Mammary epithelial cell (primary cell): ENCODE measurements around the gene DYNLT4.
"Not testable (repeated sequence)": the region's sequence is repeated elsewhere in the genome, so short reads cannot be mapped to it uniquely, and the experiment has no call there.

ENCODE experiments used
- EZH2 ChIP-seq: IDR thresholded peaks from 2 replicates; pipeline ENCODE4 v1.6.1; 2012; ENCODE audit warnings: low read length, inconsistent platforms, borderline replicate concordance
- TF ChIP-seq, protein P1 (sequence below), 2 donors: IDR thresholded peaks in 1 of 2; conservative IDR thresholded peaks in 1 of 2; 2 replicates each; pipeline ENCODE4 v1.5.1; 2011 to 2012; ENCODE audit warnings: inconsistent platforms in 2 of 2, low read length in 2 of 2, mild to moderate bottlenecking in 2 of 2, control low read depth in 1 of 2, low read depth in 1 of 2; ENCODE audit not compliant: insufficient read depth in 1 of 2; ENCODE audit errors: extremely low read depth in 1 of 2

DNA sequence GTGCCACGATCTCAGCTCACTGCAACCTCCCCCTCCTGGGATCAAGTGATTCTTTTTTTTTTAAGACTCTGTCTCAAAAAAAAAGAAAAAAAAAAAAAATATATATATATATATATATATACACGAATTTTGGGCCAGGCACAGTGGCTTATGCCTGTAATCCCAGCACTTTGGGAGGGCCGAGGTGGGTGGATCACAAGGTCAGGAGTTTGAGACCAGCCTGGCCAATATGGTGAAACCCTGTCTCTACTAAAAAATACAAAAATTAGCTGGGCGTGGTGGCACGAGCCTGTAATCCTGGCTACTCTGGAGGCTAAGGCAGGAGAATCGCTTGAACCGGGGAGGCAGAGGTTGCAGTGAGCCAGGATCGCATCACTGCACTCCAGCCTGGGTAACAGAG is 9.3 kb downstream of the DYNLT4 start:
- TF ChIP-seq, protein P1, sequence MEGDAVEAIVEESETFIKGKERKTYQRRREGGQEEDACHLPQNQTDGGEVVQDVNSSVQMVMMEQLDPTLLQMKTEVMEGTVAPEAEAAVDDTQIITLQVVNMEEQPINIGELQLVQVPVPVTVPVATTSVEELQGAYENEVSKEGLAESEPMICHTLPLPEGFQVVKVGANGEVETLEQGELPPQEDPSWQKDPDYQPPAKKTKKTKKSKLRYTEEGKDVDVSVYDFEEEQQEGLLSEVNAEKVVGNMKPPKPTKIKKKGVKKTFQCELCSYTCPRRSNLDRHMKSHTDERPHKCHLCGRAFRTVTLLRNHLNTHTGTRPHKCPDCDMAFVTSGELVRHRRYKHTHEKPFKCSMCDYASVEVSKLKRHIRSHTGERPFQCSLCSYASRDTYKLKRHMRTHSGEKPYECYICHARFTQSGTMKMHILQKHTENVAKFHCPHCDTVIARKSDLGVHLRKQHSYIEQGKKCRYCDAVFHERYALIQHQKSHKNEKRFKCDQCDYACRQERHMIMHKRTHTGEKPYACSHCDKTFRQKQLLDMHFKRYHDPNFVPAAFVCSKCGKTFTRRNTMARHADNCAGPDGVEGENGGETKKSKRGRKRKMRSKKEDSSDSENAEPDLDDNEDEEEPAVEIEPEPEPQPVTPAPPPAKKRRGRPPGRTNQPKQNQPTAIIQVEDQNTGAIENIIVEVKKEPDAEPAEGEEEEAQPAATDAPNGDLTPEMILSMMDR (conservative IDR thresholded peaks at IDR 0.05 in 1 of 2, IDR thresholded peaks at IDR 0.05 in 1 of 2; ENCODE audit: extremely low read depth in 1 of 2, insufficient read depth in 1 of 2, low read depth in 1 of 2, low read length in 2 of 2) = not testable (repeated sequence)
- TF ChIP-seq EZH2 = not testable (repeated sequence)
